CD4-positive, alpha-beta T cell treated with Interleukin-2 at 100 ng/mL for 4 hours (primary cell): ENCODE measurements around the gene PTPRN2.
"Not testable (repeated sequence)": the region's sequence is repeated elsewhere in the genome, so short reads cannot be mapped to it uniquely, and the experiment has no call there.

ENCODE experiments used
- DNase-seq: peaks from one replicate; pipeline ENCODE4 v3.0.0-alpha.2; 2020; ENCODE audit warnings: low spot score

The PTPRN2 gene

GRCh38 chr7:158264881-158265742 lies 322.5 kb downstream of the PTPRN2 start:
- DNase-seq: no peak

- DNase-seq: no peak
These were observed 323.5 kb downstream of the PTPRN2 start for GRCh38 chr7:158263964-158264748.

- no peak for DNase-seq
These were observed 324.3 kb downstream of the PTPRN2 start for GRCh38 chr7:158263110-158263963.

DNA sequence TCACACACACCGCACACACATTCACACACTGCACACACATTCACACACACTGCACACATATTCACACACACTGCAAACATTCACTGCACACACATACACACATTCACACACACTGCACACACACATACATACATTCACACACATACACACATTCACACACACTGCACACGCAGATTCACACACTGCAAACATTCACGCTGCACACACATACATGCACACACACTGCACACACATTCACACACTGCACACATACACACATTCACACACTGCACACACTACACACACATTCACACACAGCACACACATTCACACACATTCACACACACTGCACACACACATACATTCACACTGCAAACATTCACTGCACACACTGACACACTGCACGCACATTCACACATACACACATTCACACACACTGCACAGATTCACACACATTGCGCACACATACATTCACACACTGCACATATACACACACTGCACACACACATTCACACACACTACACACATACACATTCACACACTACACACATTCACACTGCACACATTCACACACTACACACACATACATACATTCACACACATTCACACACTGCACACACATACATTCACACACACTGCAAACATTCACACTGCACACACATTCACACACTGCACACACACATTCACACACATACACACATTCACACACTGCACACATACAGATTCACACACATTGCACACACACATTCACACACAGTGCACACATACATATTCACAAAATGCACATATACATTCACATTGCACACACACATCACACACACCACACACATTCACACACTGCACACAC lies 325.1 kb downstream of the PTPRN2 start:
- no peak for DNase-seq

DNA sequence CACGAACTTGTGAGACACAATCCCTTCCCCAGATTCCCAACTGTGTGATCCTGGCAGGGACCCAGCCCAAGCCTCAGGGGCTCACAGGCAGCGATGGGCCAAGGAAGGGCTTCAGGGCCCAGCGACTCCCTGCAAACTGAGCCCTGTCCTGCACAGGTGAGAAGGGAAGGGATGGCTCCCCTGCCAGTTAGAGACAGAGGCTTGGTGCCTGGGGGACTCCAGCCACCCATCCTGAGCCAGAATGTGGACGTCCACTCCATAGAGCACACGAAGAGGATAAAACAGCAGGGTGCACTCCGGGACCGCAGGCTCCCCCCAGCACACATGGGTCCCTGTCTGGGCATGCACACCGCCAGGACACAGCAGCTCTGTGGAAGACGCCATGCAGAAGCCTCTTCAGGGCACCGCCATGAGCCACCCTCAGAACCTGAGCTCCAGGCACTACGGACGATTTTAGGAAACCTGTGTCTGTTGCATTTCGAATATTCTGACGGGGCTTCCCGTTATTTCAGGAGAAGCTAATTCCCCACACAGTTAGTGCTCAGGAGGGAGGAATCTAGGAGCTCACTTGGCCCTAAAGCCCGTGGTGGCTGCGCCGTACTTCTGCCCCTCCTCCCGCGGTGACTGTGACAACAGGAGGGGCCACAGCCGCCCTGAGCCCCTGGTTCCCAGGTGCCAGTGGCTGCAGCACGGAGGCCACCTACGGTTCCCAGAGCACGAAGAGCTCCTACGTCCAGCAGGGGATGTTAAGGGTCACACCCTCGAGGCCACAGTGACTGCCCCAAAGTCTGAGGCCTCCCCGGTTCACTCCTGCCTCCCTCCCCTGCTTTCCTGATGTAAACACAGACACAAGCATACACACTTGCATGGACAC lies 326.0 kb downstream of the PTPRN2 start:
- no peak for DNase-seq

- no peak for DNase-seq
These were observed 326.9 kb downstream of the PTPRN2 start for GRCh38 chr7:158260567-158261361.

GRCh38 chr7:158259671-158260418 lies 327.8 kb downstream of the PTPRN2 start:
- DNase-seq: no peak

- DNase-seq: no peak
These were observed 328.5 kb downstream of the PTPRN2 start for GRCh38 chr7:158259141-158259540.

- no peak for DNase-seq
These were observed 329.1 kb downstream of the PTPRN2 start for GRCh38 chr7:158258411-158259130.

DNA sequence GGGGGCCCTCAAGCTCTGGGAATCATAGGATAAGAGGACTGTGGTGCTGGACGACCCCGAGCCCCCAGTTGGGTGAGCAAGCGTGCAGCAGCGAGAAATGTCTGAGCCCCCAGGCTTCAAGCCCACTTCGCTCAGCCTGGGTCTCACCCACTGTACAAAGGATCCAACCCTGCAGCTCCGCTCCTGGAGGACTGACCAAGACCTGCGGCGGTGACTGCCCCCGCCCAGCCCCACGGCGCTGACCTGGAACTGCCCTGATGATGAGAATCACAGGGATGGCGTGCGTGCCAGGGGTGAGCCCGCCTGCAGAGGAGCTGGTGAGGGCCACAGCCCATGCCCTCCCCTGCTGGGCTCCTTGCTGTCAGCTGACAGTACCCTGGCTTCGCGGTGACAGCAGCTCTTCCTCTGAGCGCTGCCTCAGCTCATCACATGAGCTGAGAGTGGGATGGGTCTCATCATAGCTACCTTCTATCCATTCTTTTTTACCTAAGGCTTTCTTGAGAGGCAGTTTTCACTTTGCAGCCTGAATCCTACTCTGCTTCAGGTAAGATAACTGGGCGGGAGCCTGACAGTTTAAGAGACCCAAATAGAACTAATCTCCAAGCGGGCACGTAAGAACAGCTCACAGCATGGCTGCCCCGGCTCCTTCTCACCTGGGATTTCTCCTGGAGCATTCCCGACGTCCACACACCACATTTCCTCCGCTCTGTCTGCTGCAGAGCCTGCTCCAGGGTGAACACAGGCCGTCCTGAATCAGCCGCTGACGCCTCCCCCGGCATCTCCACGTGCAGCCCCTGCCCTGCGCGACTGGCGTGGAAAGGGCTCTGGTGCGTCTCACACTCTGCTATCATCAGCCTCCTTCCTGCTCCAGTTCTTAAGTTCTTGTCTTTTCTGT lies 329.9 kb downstream of the PTPRN2 start:
- DNase-seq: no peak

DNA sequence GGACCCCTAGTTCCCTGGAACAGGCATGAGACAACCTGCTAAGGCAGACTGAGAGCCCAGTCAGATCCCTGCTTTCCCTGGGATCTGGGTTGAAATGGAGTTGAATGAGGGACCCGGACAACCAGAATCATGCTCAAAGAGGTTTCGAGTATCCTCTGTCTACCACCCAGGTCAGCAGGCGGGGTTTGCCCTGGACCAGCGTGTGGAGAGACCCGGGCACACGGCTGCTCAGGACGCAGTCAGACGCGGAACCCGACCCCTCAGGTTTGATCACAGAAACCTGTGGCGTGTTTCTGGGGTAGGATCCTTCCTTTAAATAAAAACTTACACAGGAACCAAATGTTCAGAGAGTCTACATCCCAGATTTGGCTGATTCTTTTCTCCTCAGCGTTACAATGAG lies 330.6 kb downstream of the PTPRN2 start:
- no peak for DNase-seq

DNA sequence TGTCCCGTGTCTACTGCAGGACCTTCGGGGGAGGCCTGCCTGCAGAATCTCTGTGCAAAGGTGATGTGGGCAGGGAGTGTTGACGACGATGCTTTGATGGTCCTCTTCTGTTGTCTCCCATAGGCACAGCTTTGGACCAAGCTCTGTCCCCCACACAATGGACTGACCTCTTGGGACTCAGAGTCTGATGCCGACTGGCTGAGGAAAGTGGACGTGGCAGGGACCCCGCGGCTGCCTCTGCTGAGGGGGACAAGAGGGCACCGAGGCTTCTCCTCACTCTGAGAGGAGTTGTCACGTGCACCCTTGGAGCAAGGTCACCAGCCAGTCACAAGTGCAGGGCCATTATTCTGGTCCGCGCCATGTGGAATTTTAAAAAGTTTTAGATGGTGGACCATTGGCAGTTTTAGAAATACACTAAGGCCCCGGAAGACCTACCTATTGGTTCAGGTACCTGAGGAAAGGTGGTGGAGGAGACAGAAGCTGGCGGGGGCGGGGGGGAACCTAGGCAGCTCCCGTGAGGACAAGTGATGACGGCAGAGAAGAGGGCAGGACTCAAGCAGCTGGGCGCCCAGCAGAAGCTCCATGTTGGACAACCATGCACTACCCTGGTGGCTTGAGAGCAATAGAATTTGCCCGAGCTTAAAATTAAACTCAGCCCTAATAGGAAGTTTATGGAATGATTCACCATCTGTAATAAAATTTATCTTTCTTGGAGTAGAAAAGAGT lies 331.4 kb downstream of the PTPRN2 start:
- DNase-seq: no peak

GRCh38 chr7:158255558-158255957 lies 332.1 kb downstream of the PTPRN2 start:
- DNase-seq: no peak

- DNase-seq: no peak
These were observed 332.5 kb downstream of the PTPRN2 start for GRCh38 chr7:158255156-158255555.

- not testable (repeated sequence) for DNase-seq
These were observed 334.0 kb downstream of the PTPRN2 start for GRCh38 chr7:158253670-158254045.
